Caki2 (cell line): Measurements from ENCODE around the gene FOCAD. TPM values are rescaled to one million over a fixed set of nuclear protein-coding genes. Genes with fewer than 3 reads are reported as not detected.

Experiments used
- DNase-seq: peaks from one replicate; pipeline ENCODE4 v3.0.0-alpha.2; 2015; ENCODE audit warnings: low read depth
- in situ Hi-C: cut with HindIII; loops from 2 replicates; pipeline ENCODE4 v1.10.0; 2016; ENCODE audit warnings: low sequenced_read_pairs, low pct_unique_long_range_greater_than_20kb, mixed read lengths
- total RNA-seq: library from RNA; depleted of rRNA; stranded (reverse); fragments of >200 nt; shearing (Covaris generic); gene quantifications from 2 replicates; pipeline ENCODE4 v1.2.3, GENCODE V29; 2014; ENCODE audit warnings: low replicate concordance

The FOCAD gene
- total RNA-seq, 1 experiment from 2014 or later = 13.2 TPM

DNA sequence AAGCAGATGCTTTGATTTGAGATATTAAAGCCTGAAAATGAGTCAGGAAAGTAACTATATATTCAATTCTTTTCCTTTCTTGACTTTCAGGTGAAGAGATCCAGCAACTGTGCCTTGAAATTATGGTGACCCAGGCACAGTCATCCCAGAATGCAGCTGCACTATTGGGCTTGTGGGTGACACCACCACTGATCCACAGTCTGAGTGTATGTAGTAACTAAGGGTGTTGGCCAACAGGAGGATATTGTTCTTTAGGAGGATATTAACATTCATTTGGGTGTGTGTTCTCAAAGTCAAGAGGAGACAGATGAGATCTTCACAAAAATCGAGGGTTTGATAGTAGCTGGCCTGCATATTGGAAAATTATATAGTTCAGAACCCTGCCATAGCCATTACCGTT lies 294.2 kb downstream of the FOCAD start:
- no peak for DNase-seq
- in situ Hi-C loops = no loop called here

DNA sequence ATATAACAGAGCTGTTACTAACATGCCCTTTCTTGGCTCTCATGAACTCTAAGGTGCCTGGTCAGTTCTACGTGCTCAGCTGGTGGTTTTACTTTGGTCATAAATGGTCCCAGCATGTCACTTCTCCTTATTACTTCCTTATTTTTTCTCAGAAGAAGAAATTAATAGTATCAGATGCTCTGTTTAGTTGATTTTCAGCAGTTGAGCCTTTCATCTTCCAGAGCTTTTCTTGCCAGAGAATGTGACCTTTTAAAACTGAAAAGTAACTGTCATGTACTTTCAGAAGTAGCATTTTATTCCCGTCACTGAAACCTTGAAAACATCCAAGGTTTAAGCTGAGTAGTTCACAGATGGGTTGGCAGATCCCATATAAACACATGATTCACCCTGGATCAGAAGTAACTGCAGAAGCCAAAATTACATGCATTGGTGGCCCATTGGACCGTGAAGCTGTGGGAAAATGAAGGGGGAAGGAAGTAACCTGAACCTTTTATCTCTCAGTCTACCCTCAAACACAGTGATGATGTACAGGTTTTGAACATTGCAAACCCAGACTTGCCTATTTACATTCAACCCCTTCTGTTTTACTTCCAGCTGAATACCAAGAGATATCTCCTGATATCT lies 296.9 kb downstream of the FOCAD start:
- in situ Hi-C loops = no loop called here
- DNase-seq = peak; percentile 80

DNA sequence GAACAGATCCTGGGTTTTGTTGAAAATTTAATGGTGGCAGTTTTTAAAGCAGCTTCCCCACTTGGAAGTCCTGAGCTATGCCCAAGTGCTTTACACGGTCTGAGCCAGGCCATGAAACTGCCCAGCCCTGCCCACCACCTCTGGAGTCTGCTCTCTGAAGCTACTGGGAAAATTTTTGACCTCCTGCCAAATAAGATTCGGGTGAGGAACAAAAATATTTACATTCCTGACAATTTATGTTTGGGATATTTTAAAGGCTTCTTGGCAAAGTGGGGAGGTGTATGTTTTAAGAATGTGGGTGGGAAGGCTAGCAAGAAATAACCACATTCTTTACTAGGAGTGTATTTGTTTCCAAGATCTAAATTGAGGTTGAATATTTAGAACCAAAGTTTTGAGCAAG lies 297.4 kb downstream of the FOCAD start:
- in situ Hi-C loops = no loop called here
- peak; percentile 69 for DNase-seq

DNA sequence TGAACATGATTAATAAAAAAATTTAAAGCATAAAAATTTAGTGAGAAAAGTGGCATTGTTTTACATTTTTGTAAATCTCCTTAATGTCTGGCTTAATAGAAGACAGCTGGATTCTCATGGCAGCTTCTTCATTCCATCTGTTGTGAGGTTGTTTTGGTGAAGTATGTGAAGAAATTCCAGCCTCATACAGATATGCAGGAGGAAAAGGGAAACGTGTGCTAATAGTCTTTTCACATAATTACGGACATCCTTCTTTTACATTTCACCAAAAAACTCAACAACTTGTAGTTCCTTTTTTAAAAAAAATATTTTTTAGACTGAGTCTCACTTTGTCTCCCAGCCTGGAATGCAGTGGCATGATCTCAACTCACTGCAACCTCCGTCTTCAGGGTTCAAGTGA lies 300.4 kb downstream of the FOCAD start:
- no peak for DNase-seq
- in situ Hi-C loops = no loop called here

DNA sequence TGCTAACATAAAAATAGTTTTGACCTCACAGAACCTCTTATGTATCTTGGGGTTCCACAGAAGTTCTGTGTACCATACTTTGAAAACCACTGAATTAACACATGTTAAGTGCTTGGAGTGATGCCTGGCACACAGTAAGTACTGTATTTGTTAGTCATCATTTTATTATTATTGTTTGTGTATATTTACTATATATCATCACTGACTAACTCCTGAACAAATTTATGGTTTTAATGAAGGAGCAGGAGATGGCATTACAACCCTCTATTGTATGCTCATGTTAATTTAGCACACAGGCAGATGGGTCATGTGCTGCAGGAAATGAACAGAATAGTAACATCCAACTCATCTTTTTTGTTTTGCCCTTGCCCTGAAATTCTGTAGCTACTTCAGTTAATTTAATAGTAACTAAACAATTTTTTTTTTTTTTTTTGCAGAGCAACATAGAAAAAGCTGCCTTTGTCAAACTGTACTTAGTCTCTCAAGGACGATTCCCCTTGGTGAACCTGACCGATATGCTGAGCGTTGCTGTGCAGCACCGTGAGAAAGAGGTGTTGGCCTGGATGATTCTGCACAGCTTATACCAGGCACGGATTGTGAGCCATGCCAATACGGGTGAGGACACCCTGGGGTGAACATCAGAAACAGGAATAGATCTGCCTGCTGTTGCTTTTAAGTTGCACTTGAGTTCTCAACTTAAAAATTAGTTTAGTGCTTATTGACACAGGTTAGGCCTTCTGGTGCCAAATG lies 302.0 kb downstream of the FOCAD start:
- in situ Hi-C loops = no loop called here
- DNase-seq = no peak

DNA sequence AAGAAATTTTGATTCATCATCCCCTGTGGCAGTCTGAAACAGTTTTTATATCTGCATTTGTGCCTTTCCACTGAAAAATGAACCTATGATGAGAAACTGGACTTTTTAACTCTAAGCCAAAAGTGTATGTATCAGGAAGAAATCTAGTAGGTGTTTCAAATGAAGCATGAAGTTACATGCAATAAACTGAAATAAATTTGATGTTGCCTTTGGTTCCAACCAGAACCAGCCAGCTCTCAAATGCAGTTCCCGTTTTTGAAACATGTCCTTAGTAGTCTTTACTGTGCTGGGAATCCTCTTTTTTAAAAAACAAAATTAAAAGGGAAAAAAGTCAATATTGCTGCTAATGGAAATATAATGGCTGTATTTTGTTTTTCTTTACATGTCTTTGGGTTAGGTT lies 303.5 kb downstream of the FOCAD start:
- in situ Hi-C loops = no loop called here
- no peak for DNase-seq

DNA sequence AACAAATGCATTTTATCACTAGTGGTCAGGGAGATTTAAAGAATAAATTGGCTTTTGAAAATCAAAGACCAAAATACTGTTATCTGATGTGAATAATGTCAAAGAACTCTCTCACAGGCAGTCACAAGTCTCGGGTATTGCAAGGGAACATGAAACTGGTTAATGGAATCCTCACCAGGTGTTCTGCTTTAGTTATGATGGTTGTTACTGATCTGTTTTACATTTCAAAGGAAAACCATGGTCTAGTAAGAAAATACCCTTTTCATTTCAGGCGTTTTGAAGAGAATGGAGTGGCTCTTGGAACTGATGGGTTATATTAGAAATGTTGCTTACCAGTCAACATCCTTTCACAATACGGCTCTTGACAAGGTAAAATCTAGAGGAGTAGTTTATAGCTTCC lies 304.0 kb downstream of the FOCAD start:
- in situ Hi-C loops = no loop called here
- DNase-seq = no peak

DNA sequence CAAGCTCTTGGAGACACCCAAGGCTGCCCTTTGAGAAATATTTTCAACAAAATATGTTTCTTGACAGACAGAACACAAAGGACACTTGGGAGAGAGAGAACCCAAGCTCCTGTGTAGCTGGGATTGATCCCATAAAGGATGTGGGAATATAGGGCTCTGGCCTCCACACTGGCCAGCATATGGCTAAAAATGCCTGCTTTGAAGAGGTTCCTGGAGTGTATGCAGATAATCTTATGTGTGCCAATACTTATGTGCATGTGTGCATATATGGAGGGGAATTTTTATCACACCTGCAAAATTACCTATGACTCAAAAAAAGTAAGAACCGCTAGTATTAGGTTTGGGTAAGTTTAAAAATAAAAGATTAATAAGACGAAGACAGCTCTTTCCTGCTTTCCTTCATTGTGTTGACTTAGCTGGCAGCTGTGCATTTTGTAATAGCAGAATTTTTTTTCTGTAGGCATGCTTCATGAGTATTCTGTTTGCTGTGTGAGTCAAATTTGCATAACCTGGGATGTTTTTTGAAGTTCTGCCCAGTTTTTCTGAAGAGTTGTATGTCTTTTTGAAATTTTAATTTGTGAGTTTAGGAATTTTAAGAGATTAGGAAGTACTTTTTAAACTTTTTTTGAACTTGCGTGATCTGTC lies 304.7 kb downstream of the FOCAD start:
- no peak for DNase-seq
- in situ Hi-C loops = no loop called here

DNA sequence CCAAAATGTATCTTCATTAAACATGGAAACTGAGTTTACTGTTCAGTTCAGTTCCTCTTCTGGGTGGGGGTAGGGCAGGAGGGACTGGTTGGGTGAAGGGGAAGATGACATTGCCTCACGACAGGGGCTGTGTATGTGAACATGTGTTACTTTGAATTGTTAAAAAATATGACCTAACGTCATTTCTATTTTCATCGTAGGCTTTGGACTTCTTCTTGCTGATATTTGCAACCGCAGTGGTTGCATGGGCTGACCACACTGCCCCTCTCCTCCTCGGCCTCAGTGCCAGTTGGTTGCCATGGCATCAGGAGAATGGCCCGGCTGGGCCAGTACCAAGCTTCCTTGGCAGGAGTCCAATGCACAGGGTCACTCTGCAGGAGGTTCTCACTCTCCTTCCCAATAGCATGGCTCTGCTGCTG lies 305.9 kb downstream of the FOCAD start:
- in situ Hi-C loops = no loop called here
- DNase-seq = no peak

DNA sequence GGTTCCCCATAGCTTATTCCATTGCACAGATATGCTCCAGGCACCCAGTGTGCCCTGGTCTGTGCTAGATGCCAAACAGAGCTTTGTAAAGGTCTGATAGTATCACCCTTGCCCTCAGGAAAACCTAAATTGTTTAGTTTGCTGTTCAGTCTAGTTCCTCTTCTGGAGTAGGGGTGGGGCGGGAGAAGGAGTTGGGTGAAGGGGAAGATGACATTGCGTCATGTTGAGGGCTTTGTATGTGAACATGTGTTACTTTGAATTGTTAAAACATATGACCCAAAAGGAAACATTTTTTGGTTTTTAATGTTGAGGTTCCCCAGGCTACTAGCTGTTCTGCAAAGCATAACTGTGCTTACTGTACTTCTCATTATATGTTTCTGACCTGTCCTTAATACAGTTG lies 306.8 kb downstream of the FOCAD start:
- in situ Hi-C loops = no loop called here

DNA sequence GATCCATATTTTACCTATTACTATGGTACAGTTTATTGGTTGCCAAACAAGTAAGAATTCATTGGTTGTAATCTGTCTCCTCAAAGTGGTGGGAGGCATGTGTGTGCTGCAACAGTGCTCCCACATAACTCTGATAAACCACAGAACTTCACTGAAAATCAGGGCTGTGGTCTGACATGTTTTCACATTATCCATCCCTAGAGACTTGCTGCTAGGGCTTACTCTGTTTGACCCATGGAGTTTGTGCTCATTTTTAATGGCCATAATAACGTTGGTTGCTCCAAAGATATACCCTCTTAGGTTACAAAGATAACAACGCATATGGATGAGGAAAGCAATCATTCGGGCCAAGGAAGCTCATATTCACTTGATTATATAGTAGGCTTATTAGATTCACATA lies 310.4 kb downstream of the FOCAD start:
- no peak for DNase-seq
- in situ Hi-C loops = no loop called here

More for the DNA sequence above, 306.8 kb downstream of the FOCAD start:
- DNase-seq = no peak

DNA sequence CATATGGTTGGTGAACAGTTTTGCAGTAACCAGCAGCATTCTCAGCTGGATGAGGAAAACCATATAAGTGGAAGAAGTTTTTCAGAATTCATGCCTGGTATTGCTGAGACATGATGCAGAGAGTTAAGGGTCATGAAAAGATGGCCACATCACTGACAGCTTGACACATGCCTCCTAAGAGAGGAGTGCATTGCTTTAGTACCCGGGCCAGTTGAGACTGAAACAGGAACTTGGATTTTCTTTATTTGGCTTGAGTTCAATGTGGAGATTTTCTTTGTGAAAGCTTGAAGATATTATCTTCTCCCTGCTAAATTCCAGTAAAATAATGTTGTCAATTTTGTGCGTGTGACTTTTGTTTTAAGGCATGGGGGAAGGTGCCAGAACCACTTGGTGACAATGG lies 311.6 kb downstream of the FOCAD start:
- DNase-seq = no peak
- in situ Hi-C loops = no loop called here

DNA sequence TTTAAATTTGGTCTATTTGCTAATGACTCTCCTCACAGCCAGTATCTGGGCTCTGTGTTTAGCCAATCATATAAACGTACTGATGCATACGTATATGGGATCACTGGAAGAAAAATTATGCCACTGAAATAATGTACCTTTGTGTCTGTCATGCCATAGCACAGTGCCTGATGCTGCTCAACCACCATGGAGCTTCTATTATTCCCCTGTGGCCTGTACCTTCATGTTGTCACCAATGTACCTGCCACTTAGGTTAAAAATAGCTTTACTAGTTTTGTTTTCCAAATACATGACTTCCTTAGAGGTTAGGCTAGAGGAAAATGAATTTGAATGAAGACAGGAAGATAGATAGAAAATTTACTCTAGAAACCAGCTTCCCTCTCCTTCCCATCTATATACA lies 312.8 kb downstream of the FOCAD start:
- in situ Hi-C loops = no loop called here
- no peak for DNase-seq

DNA sequence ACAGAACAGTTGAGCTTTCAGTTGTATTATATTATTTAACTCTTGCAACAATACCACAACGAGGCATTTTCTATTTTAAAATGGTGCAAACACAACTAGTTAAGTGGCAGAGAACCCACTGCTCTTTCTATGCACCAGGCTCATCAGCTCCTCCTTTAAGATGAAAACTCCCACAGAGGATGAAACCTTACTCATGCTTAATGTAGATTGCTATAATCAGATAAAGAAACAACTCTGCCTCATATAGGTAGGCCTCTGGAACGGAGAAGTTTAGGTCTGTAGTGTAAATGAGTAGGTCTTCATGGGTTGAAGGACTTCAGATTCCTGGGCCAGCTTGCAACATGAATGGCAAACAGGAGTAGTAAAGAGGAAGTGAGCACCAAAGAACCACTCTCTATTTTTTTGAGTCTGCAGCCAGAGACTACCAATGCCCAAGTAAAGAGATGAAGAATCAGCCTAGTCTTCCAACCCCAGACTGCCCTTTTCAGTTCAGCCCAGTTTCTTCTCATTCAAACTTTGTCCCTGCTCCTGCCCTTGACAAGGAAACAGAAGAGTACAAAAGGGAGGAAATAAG lies 313.5 kb downstream of the FOCAD start:
- DNase-seq = no peak
- in situ Hi-C loops = no loop called here

DNA sequence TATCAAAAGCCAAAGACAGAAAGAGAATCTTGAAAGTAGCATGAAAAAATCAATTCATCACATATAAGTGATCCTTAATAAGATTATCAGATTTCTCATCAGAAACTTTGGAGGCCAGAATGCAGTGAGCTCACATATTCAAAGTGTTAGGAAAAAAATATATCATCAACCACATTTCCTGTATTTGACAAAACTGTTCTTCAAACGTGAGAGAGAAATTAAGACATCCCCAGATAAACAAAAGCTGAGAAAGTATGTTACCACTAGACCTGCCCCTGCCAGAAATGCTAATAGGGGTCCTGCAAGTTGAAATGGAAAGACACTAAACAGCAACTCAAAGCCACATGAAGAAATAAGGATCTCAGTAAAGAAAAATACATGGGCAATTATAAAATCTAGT lies 317.5 kb downstream of the FOCAD start:
- no peak for DNase-seq
- in situ Hi-C loops = no loop called here

DNA sequence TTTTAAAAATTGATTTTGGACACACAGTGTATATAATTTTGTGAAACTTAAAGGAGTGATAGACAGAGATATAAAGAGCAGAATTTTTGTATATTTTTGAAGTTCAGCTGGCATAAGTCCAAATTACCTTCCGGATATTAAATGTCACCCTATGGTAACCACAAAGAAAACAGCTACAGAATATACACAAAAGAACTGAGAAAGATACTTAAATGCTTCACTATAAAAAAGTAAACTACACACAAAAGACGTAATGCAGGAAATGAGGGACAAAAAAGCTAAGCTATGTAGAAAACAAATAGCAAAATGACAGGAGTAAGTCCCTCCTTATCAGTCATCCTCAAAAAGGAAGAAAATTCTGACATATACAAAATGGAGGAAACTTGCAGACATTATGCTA lies 318.0 kb downstream of the FOCAD start:
- no peak for DNase-seq
- in situ Hi-C loops = no loop called here

DNA sequence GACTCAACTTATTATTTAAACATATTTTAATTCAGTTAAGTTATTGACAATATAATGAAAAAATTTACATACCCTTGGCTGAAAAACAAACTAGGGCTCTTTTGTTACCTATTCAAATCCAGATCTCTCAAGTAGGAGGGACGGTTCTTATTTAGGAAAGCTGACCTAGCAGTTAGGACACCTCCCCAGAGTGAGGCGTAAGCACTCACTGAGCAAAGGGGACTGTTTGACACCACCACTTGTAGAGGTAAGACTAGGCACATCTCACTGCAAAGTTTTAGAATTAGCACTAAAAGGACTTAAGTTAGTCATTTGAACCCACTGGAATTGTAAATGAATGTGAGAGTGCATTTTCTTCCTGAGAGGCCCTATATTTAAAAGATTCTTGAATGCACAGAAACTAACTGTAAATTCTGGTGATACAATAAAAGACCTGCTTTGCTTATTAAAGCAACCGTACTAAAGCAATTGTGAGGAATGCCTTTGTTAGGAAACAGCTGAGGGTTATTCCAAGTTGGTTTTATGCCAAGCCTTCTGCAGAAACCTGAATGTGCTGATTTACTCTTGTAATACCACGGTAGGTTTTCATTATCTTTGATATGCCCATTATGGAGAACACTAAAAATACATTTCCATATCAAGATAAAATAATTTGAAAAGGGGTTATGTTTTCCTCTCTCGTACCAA lies 331.2 kb downstream of the FOCAD start:
- DNase-seq = no peak
- in situ Hi-C loops = no loop called here

DNA sequence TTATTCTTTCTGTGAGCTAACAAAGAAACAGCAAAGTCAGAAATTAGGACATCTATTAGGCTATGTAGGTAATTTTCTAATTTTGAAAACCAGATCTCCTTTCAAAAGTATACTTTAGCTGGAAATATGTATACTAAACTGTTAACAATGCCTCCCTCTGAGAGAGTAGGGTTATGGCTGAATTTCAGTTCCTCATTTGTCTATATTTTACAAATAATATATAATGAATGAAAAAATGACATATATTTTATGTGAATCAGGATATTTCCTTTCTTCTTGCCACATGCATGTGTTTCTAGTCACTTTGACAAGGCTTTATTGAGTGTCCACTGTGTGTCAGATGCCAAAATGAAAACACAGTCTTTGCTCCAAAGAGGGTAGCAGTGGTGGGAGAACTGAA lies 331.9 kb downstream of the FOCAD start:
- in situ Hi-C loops = no loop called here
- no peak for DNase-seq
